ENCODE results near the gene FAM131C. TPM values are rescaled to one million over a fixed set of nuclear protein-coding genes. Genes with fewer than 3 reads are reported as not detected.
"Not testable (repeated sequence)": the region's sequence is repeated elsewhere in the genome, so short reads cannot be mapped to it uniquely, and the experiment has no call there.

The FAM131C gene
- total RNA-seq, 2 donors from 2014 or later: 5.2 to 8.7 TPM

GRCh38 chr1:16038620-16038912 is 34.9 kb downstream of the FAM131C start:
- DNase-seq (ENCODE audit: low spot score): no peak
- no peak overlapping the region for H3K27ac ChIP-seq
- no peak overlapping the region for H3K4me3 ChIP-seq
- TF ChIP-seq CTCF (IDR thresholded peaks at IDR 0.05): no peak
- no peaks in the 10 kb centered on the region for H3K4me1 ChIP-seq
- no peaks in the 10 kb centered on the region for H3K9me3 ChIP-seq
- H3K27me3 ChIP-seq: no peaks in the 10 kb centered on the region
- H3K36me3 ChIP-seq: no peaks in the 10 kb centered on the region

DNA sequence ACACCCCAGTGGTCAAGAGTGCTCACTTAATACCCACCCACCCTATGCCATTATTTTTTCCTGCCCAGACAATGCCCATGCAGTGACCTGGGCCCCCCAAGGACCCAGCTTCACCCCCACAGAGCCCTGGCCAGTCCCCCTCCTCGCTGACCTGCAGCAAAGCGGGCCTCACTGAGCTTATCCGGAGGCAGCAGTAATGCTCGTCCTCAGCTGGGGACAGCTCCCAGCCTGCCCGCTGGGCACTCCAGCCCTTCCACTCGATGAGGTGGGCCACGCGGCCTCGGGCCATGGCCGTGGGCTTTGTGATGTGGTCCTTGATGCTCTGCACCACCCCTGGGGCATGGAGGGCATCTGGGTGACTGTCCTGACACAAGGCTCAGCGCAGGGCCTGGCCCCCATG is 37.0 kb downstream of the FAM131C start:
- not testable (repeated sequence) for DNase-seq (ENCODE audit: low spot score); H3K9me3 ChIP-seq; H3K36me3 ChIP-seq; H3K27me3 ChIP-seq; H3K27ac ChIP-seq; H3K4me3 ChIP-seq
- peaks cover 0 to 13% of the 10 kb centered on the region in 2 donors for H3K4me1 ChIP-seq

DNA sequence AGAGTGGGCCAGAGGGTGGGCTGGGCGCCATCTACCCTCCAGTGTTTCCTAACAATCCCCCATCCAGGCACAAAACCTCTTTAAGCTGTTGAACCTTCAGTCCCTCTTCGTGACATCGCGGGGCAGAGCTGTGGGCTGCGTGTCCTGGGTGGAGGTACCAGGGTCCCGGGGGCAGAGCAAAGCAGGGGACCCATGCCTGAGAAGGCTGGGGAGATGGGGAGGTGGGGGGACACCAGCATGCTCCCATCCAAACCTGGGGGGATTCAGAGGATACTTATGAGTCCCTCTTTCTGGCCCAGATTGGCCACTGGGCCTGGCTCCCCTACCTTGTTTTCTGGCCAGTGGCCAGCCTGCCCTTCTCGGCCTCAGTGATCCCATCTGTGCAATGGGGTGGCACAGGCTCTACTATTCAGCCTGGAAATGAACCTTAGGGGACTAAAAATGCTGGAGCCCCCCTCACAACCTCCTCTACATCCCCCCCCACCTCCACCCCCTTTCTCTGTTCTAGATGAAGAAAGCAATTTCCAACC is 40.3 kb downstream of the FAM131C start:
- not testable (repeated sequence) for H3K4me3 ChIP-seq; H3K27me3 ChIP-seq; DNase-seq (ENCODE audit: low spot score); H3K36me3 ChIP-seq; H3K9me3 ChIP-seq; H3K27ac ChIP-seq
- H3K4me1 ChIP-seq: peaks cover 0 to 13% of the 10 kb centered on the region in 2 donors
- peak in 1 of 2 donors; percentile 2 for TF ChIP-seq CTCF (IDR thresholded peaks at IDR 0.05)

DNA sequence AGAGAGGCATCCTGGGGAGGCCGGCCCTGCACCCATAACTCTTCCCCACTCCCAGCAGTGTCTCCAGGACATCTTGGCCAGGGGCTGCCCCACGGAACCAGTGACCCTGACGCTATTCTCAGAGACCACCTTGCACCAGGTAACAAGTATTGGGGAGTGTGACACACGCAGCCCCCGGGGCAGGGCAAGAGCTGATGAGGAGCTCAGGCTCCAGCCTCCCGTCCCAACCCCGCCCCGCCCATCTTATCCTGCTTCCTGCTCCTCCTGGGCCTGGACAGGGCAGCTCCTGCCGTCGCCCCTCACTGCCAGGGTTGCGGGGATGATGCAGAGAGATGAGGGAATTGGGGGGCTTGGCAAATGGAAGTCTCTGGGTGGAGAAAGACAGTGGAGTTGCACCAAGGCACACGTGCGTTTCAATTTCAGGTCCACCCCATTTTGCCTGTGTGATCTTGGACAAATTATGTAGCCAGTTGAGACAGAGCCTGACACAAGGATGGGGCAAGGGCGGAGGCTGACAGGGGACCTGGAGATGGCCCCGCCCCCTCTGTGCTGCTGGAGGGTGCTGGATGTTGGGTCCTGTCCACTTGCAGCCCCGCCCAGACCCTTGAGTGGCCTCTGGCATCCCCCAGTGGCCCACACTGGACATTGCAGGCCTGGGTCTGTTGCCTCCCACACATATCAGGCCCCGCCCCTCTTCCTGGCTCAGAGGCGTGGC is 40.9 kb downstream of the FAM131C start:
- peak; percentile 89 for DNase-seq (ENCODE audit: low spot score)
- H3K4me3 ChIP-seq: no peak overlapping the region
- H3K27ac ChIP-seq: no peak overlapping the region
- TF ChIP-seq CTCF (IDR thresholded peaks at IDR 0.05): peak; percentile 98
- H3K27me3 ChIP-seq: no peaks in the 10 kb centered on the region
- H3K9me3 ChIP-seq: no peaks in the 10 kb centered on the region
- peaks cover 0 to 13% of the 10 kb centered on the region in 2 donors for H3K4me1 ChIP-seq
- no peaks in the 10 kb centered on the region for H3K36me3 ChIP-seq

DNA sequence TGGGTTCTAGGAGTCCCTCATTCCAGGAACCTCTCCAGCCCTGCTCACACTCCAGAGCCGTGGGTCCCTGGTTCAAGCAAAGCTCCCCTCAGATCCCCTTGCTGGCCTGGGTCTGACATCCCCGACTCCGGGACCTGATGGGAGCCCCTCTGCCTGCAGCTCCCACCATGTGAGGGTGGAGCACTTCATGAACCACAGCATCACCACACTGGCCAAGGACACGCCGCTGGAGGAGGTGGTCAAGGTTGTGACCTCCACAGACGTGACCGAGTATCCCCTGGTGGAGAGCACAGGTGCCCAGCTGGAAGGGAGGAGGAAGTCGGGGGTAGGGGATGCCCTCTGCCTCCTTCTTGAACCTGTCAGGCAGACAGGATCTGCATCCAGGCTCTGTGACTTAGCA is 41.9 kb downstream of the FAM131C start:
- Histone ChIP-seq H3K4me1 (peaks cover 0 to 22% of the 10 kb centered on the region in 2 donors), H3K4me3 (no peak overlapping the region), H3K27ac (no peak overlapping the region), H3K9me3 (no peaks in the 10 kb centered on the region), H3K36me3 (no peaks in the 10 kb centered on the region), H3K27me3 (no peaks in the 10 kb centered on the region)
- no peak for DNase-seq (ENCODE audit: low spot score)
- no peak for TF ChIP-seq CTCF (IDR thresholded peaks at IDR 0.05)

DNA sequence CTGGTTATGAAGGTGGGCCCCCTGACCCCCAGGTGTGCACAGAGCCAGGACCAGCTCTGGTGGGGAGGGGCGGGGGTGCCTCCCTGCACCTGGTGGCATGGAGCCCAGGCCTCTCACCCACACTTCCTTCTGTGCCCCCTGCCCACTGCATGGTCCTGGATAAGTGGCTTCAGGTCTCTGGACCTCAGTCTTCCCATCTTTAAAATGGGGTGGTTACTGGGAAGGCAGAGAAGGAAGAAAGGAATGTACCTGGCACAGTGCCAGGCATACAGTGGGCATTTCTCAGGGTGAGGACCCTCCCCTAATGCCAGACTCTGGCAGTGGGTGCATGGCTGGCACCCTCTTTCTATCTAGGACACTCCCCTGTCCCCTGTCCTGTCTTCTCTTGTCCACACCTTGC is 44.2 kb downstream of the FAM131C start:
- Histone ChIP-seq H3K4me1 (peaks cover 0 to 22% of the 10 kb centered on the region in 2 donors), H3K27me3 (no peaks in the 10 kb centered on the region), H3K36me3 (no peaks in the 10 kb centered on the region), H3K9me3 (no peaks in the 10 kb centered on the region), H3K4me3 (no peak overlapping the region), H3K27ac (no peak overlapping the region)
- no peak for TF ChIP-seq CTCF (IDR thresholded peaks at IDR 0.05)
- no peak for DNase-seq (ENCODE audit: low spot score)

DNA sequence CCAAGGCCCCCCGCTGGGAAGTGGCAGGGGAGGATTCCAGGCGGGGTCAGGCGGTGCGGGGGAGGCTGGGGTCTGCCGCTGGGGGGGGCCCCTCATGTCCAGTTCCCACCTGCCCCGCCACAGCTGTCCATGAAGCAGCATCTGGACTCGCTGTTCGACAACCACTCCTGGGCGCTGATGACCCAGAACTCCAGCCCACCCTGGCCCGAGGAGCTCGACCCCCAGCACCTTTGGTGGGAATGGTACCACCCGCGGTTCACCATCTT is 44.5 kb downstream of the FAM131C start:
- H3K9me3 ChIP-seq; DNase-seq (ENCODE audit: low spot score): not testable (repeated sequence)

More for the DNA sequence above, 44.5 kb downstream of the FAM131C start:
- not testable (repeated sequence) for H3K27ac ChIP-seq, H3K27me3 ChIP-seq, H3K36me3 ChIP-seq, H3K4me3 ChIP-seq
- H3K4me1 ChIP-seq: peaks cover 0 to 22% of the 10 kb centered on the region in 2 donors
